DMS79 (cell line): ENCODE data around the gene CPNE4.

Source experiments
- DNase-seq: peaks from one replicate; lab custom pipeline; 2025; lab: John Stamatoyannopoulos, UW

CPNE4 gene

GRCh38 chr3:131699001-131699400, 335.8 kb downstream of the CPNE4 start:
- no peak for DNase-seq

DNA sequence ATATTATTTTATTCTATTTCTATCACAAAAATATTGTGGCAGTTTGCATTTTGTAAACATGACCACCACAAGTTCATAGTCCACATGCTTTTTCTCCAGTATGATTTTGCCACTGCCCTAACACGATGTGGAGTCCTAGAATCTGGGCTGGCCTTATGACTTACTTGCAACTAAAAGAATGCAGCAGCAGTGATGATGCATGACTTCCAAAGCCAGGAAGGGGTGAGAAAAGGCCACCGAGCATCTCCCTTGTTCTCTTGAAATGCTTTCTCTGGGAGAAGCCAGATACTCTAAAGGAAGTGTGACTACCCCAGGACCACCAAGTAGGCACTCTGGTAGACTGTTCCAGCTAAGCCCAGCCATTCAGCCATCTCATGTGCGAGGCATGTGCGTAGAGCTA, 340.4 kb downstream of the CPNE4 start:
- DNase-seq, result no peak

- no peak for DNase-seq
These were observed 342.5 kb downstream of the CPNE4 start for GRCh38 chr3:131692356-131692755.

DNA sequence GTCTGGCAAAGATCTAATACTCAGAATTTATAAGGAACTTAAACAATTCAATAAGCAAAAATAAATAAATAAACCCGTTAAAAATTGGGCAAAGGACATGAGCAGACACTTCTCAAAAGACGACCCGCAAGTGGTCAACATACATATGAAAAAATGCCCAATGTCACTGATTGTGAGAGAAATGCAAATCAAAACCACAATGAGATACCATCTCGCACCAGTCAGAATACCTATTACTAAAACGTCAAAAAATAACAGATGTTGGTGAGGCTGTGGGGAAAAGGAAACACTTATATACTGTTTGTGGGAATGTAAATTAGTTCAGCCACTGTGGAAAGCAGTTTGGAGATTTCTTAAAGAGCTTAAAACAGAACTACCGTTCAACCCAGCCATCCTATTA, 344.0 kb downstream of the CPNE4 start:
- no peak for DNase-seq

GRCh38 chr3:131688370-131688769, 346.4 kb downstream of the CPNE4 start:
- DNase-seq, result no peak

GRCh38 chr3:131669600-131669999, 365.2 kb downstream of the CPNE4 start:
- no peak for DNase-seq

GRCh38 chr3:131658771-131659170, 376.0 kb downstream of the CPNE4 start:
- DNase-seq, result no peak

GRCh38 chr3:131658115-131658514, 376.7 kb downstream of the CPNE4 start:
- DNase-seq, result no peak

DNA sequence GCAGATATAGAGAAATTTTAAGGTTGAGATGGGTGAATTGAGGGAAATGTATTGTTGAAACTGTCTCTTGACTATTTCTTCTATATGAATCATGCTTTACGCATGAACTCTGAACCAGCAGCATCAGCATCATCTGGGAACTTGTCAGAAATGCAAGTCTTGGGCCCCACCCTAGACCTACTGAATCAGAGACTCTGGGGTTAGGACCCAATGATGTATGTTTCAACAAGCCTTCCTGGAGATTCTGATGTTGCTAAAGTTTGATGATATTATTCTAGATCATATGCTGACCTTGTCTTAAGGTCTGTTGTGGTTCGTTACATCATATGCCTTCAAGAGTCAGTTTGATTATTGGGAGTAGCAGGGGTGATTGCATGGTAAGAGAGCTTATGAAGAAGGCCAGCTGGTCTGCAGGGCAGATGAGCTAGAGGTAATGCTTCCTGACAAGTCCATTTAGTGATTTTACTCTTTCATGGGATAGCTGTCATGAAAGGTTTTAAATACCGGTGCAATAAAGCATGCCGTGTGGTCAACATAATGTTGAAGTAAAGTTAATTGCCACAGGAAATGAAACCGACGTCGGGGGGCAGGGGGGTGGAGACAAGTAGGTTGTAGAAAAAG, 379.6 kb downstream of the CPNE4 start:
- DNase-seq, result no peak

DNA sequence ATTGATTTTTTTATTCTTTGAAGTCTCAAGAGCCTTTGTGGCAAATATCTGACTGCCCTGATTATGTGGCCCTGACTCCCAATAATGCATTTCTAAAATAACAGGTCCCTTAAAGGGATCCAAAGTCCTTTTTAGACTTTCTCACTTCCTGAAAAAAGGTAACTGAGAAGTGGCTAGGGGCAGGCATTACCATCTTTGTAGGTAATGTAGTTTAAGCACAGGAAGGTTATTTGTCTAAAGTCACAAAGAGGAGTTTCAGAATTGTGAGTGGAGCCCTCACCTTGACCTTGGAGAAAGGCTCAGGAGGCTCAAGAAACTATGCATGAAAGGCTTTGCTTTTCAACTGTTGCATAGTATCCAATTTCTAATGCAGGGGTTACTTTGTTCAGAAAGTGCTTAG, 389.2 kb downstream of the CPNE4 start:
- DNase-seq, result no peak

GRCh38 chr3:131636266-131636775, 398.5 kb downstream of the CPNE4 start:
- DNase-seq, result no peak

GRCh38 chr3:131630807-131631206, 404.0 kb downstream of the CPNE4 start:
- DNase-seq, result no peak

- DNase-seq, result no peak
These were observed 404.7 kb downstream of the CPNE4 start for GRCh38 chr3:131630097-131630496.

DNA sequence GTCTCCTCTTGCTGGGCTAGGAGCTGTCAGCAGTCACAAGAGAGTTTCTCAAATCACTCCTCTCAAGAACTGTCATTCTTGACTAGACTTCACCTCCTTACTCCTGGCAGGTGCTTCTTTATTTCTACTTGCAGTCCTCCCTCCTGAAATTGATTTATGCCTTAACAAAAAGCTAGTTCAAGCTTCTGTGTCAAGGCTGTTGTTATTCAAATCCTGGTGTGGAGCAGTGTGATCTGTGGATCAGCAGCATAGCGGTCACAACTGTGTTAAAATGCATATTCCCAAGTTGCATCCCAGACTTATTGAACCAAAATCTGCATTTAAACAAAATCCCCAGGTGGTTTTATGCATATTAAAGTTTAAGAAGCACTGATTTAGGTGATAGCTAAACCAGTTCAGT, 411.4 kb downstream of the CPNE4 start:
- no peak for DNase-seq

DNA sequence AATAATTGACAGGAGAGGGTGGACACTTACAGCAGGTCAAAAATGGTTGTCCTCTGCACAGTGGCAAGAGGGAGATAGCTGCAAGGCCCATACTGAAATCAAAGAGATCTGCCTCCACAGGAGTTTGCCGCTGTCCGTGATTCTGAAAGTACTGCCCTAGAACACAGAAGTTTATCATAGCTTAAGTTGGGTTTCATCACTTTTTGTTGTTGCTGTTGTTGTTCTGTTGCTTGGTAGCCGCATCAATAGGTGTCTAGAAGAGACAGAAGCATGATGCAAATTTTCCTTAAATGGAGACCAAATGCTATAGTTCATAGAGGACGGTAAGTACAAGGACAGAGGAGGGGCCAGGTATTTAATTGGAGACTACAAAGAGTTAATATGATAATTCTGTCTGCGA, 412.1 kb downstream of the CPNE4 start:
- DNase-seq, result no peak

- no peak for DNase-seq
These were observed 413.8 kb downstream of the CPNE4 start for GRCh38 chr3:131620977-131621376.

DNA sequence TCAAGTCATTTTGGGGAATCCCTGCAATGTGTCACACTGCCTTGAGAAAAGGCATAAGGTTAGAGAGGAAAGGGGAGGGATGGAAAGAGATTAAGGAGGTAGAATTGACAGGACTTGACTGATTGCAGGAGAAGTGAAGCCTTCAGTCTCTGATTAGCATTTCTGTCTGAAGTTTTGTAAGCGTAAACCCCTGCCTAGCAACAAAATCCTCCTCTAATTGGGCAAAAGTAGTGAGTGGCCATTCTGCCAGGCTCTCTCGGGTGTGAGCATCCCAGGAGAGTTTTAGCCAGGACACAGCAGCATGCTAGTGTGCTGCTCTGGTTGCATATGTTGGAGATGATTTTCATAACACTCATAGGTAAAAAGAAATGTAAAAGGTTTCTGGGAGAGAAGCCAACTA, 415.0 kb downstream of the CPNE4 start:
- DNase-seq, result peak; percentile 43

DNA sequence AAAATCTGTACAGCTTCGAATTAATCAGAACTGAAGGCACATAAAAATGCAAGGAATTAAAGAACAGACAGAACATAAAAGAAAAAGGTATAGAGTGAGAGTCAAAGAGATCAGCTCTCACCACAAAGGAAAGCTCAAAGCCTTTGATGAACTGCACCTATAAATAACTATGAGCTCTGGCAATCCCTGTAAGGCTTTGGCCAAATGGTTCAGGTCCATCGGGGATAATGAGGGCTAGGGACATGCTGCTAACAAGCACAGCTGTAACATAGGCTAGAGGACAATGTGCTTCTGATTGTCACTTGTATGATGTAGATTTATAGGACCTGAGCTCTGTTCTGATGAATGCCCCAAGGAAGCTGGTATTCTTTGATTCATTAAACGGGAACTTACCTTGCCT, 418.1 kb downstream of the CPNE4 start:
- no peak for DNase-seq

DNA sequence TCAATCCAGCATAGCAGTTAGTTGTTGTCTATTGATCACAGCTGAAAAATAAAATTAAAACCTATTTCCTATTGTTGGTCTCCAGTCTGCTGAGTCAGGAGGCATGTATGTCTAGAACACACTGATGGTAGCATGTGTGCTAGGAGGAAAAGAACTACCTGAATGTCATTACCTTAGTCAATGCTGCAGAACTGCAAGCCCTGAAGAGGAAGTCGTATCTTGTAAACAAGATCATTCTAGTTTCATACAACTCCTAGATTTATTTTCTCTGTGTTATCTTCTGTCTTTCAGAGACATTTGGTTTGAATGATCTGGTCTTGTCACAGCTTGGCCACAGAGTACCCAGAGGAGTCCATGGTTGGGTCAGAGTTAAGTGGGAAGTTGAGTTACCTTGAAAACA, 422.1 kb downstream of the CPNE4 start:
- no peak for DNase-seq

DNA sequence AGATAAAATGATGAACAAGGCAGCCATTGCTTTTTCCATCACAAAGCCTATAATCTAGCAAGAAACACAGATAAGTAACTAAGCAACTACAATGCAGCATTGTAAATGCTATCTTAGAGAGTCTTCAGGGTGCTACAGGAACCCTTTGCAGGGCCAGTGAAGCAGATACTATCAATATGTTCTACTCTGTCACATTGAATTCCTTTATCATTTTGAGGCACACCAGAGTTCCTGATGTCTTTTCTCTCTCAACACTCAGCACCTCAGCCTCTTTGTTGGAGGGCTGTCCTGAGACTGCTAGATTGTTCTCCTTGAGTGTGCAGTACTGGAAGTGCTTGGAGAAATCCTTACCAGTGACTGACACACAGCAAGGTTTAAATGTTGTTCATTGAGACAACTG, 424.6 kb downstream of the CPNE4 start:
- no peak for DNase-seq

- DNase-seq, result no peak
These were observed 426.1 kb downstream of the CPNE4 start for GRCh38 chr3:131608741-131609140.

DNA sequence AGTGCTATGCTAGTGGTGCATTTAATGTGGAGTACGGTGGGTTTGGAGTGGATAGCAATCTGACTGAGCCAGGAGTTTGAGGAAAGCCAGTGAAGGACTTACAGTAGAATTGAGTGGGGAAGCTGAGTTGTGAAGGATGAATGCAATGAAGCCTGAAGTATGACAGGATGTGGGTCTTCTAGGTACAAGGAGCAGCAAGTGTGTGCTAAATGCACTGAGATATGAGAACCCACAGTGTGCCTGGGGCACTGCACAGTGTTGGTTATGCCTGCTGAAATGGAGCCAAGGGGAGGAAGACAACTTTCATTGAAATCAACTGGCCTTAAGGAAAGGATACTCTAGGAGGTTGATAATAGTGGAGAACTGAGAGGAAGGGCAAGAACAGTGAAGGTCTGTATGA, 426.5 kb downstream of the CPNE4 start:
- peak; percentile 65 for DNase-seq

- DNase-seq, result no peak
These were observed 428.9 kb downstream of the CPNE4 start for GRCh38 chr3:131605916-131606315.

DNA sequence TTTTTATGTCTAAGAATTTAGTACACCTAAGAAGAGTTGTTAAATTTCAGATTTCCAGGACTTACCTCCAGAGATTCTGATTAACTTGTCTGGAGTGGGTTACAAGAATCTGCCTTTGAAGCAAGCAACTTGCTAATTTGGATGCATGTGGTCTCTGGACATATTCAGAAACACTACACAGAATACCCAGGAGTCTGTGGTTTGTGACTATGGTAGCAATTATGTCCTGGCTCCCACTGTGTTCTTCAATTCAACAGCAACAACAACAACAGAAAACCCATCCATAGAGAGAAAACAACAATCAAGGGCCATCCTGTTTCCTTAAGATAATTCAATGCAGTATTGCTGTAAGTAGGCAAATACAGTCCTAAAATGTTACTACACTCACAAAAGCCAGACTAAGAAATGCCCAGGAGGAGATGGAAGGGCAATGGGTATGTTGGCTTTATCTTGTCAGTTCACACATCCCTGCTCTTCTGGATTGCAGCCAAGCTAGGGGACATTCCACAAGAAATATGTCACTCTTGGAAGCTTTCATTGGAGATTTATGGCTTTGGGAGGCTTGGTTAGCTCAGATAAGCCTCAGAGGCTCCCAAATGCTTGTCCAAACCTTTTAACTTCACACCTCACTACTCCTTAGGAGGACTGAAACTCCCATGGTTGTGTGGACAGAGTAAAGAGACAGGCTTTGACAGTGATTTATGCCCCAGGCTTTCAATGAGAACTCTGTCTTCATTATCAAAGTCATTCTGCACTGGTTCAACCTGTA, 432.6 kb downstream of the CPNE4 start:
- DNase-seq, result no peak
